Spleen (tissue), 3 donors: ENCODE results near the gene TMEM135.

Experiments
- POLR2A ChIP-seq, 3 donors: fragments of 450-650 bp; IDR thresholded peaks; one replicate each; pipeline ENCODE4 v1.5.1; 2017; ENCODE audit warnings: antibody characterized with exemption in 3 of 3, mild to moderate bottlenecking in 1 of 3
- POLR2AphosphoS5 ChIP-seq, 3 donors: sonication (generic); formaldehyde crosslinking; IDR thresholded peaks; one replicate each; pipeline ENCODE4 v1.5.1; 2017; ENCODE audit warnings: antibody characterized with exemption in 3 of 3

- no peak for TF ChIP-seq POLR2A (IDR thresholded peaks at IDR 0.05)
- no peak for TF ChIP-seq POLR2AphosphoS5 (IDR thresholded peaks at IDR 0.05)
Measured at GRCh38 chr11:87141980-87142514, 104.3 kb downstream of the TMEM135 start.
